Measurements from ENCODE around the gene SMIM38.

SMIM38 gene

GRCh38 chr11:69204941-69205742 is 49.4 kb downstream of the SMIM38 start:
- DNase-seq: no peak

All from NCI-H1694 treated with DMSO at 0.1 percent for 48 hours (cell line).